Skin of body (tissue), 2 donors: ENCODE data around the gene MFAP5. TPM values are rescaled to one million over a fixed set of nuclear protein-coding genes. Genes with fewer than 3 reads are reported as not detected.
"Not testable (repeated sequence)": the region's sequence is repeated elsewhere in the genome, so short reads cannot be mapped to it uniquely, and the experiment has no call there.

Experiments
- DNase-seq: peaks from one replicate; lab custom pipeline; 2025; lab: John Stamatoyannopoulos, UW
- total RNA-seq: library from RNA; depleted of rRNA; stranded (reverse); fragments of >200 nt; gene quantifications from one replicate; pipeline ENCODE4 v1.2.3, GENCODE V29; 2014

Gene MFAP5
- total RNA-seq, 1 donor from 2014 or later, result 125 TPM

GRCh38 chr12:8675591-8676036, 13.0 kb upstream of the MFAP5 start:
- no peak for DNase-seq

- no peak for DNase-seq
These were observed 9.8 kb upstream of the MFAP5 start for GRCh38 chr12:8672381-8672780.

- no peak for DNase-seq
These were observed 5.8 kb upstream of the MFAP5 start for GRCh38 chr12:8668441-8668840.

- DNase-seq, result no peak
These were observed 4.6 kb upstream of the MFAP5 start for GRCh38 chr12:8667270-8667669.

- DNase-seq, result peak; percentile 76
These were observed 3.1 kb upstream of the MFAP5 start for GRCh38 chr12:8665759-8666158.

GRCh38 chr12:8664228-8664913, 1.7 kb upstream of the MFAP5 start:
- DNase-seq, result peak; percentile 75

GRCh38 chr12:8661751-8662150, 875 bp downstream of the MFAP5 start:
- no peak for DNase-seq

- DNase-seq, result no peak
These were observed 1.6 kb downstream of the MFAP5 start for GRCh38 chr12:8661016-8661415.

GRCh38 chr12:8658346-8658745, 4.3 kb downstream of the MFAP5 start:
- no peak for DNase-seq

- no peak for DNase-seq
These were observed 7.2 kb downstream of the MFAP5 start for GRCh38 chr12:8655421-8655820.

- DNase-seq, result no peak
These were observed 13.9 kb downstream of the MFAP5 start for GRCh38 chr12:8648576-8649205.

- DNase-seq, result no peak
These were observed 14.7 kb downstream of the MFAP5 start for GRCh38 chr12:8647968-8648367.

- DNase-seq, result no peak
These were observed 18.0 kb downstream of the MFAP5 start for GRCh38 chr12:8644345-8645248.

- no peak for DNase-seq
These were observed 19.9 kb downstream of the MFAP5 start for GRCh38 chr12:8642775-8643174.

- DNase-seq, result no peak
These were observed 22.7 kb downstream of the MFAP5 start for GRCh38 chr12:8639936-8640335.

GRCh38 chr12:8638951-8639350, 23.7 kb downstream of the MFAP5 start:
- no peak for DNase-seq

- DNase-seq, result no peak
These were observed 25.0 kb downstream of the MFAP5 start for GRCh38 chr12:8637666-8638065.

- DNase-seq, result no peak
These were observed 25.4 kb downstream of the MFAP5 start for GRCh38 chr12:8637244-8637643.

GRCh38 chr12:8636581-8636980, 26.0 kb downstream of the MFAP5 start:
- no peak for DNase-seq

GRCh38 chr12:8636007-8636346, 26.6 kb downstream of the MFAP5 start:
- DNase-seq, result not testable (repeated sequence)

- DNase-seq, result not testable (repeated sequence)
These were observed 27.2 kb downstream of the MFAP5 start for GRCh38 chr12:8635342-8636006.

GRCh38 chr12:8630131-8630530, 32.5 kb downstream of the MFAP5 start:
- no peak for DNase-seq
